PC-3 (cell line): ENCODE results near the gene PTPRN2.

ENCODE experiments used
- EZH2 ChIP-seq: fragments of 300-600 bp; sonication (generic); IDR thresholded peaks from one replicate; pipeline ENCODE4 v1.6.1; 2017; ENCODE audit warnings: antibody characterized with exemption, mild to moderate bottlenecking, low read length; ENCODE audit not compliant: unreplicated experiment
- EZH2phosphoT487 ChIP-seq: fragments of 300-600 bp; sonication (generic); IDR thresholded peaks from 2 replicates; pipeline ENCODE4 v1.6.1; 2018; ENCODE audit warnings: mild to moderate bottlenecking, antibody characterized with exemption, low read length, borderline replicate concordance
- TF ChIP-seq, protein P1 (sequence below): fragments of 300-600 bp; sonication (generic); conservative IDR thresholded peaks from 2 replicates; pipeline ENCODE4 v1.5.1; 2017; ENCODE audit warnings: antibody characterized with exemption, low read depth, mild to moderate bottlenecking, low read length

DNA sequence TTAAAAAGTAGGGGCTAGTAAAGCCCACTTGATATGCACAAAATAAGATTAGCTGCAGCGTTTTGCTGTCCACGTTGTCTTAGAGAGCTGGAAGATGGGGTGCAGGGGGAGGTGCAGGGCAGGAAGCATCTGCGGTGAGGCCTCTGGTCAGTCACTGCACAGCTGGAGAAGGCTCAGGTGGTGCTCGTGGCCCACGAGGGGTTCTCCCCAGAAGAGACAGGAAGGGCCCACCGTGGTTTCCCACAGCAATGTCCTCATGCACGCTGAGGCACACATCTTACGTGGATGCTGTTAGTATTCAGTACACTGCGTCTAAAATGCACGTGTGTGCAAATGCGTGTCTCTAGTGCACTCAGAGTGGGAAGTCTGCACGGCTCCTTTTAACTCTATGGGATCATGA lies 582.1 kb downstream of the PTPRN2 start:
- TF ChIP-seq, protein P1, sequence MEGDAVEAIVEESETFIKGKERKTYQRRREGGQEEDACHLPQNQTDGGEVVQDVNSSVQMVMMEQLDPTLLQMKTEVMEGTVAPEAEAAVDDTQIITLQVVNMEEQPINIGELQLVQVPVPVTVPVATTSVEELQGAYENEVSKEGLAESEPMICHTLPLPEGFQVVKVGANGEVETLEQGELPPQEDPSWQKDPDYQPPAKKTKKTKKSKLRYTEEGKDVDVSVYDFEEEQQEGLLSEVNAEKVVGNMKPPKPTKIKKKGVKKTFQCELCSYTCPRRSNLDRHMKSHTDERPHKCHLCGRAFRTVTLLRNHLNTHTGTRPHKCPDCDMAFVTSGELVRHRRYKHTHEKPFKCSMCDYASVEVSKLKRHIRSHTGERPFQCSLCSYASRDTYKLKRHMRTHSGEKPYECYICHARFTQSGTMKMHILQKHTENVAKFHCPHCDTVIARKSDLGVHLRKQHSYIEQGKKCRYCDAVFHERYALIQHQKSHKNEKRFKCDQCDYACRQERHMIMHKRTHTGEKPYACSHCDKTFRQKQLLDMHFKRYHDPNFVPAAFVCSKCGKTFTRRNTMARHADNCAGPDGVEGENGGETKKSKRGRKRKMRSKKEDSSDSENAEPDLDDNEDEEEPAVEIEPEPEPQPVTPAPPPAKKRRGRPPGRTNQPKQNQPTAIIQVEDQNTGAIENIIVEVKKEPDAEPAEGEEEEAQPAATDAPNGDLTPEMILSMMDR = no peak
- TF ChIP-seq EZH2phosphoT487 (no peak), EZH2 (no peak)
